ENCODE results near the gene CCDC18.
"Not testable (repeated sequence)": the region's sequence is repeated elsewhere in the genome, so short reads cannot be mapped to it uniquely, and the experiment has no call there.

The CCDC18 gene

DNA sequence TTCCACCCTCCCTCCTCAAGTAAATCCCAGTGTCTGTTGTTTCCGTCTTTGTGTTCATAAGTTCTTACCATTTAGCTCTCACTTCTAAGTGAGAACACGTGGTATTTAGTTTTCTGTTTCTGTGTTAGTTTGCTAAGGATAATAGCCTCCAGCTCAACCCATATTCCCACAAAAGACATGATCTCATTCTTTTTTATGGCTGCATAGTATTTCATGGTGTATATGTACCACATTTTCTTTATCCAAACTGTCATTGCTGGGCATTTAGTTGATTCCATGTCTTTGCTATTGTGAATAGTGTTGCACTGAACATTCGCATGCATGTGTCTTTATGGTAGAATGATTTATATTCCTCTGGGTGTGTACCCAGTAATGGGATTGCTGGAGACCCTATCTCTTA, 5.9 kb upstream of the CCDC18 start:
- DNase-seq (ENCODE audit: low read depth in 2 of 2, low spot score in 1 of 2) = not testable (repeated sequence)

DNA sequence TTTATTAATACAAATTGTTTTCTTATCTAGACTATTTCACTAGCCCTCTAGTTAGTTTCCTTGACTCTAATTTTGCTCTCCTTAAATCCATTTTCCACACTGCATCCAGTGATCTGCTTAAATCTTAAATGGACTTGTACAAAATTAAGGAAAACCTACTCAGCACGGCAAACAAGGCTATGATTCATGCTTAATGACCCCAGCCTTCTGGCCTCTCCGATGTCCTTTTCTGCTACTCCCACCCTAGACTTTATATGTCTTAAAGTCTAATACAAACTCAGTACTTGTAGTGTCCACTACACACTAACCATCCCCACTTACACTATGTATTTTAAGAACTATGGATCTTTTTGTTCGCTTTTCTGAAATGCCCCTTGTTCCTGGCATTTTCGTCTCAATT, 2.5 kb upstream of the CCDC18 start:
- DNase-seq (ENCODE audit: low read depth in 2 of 2, low spot score in 1 of 2) = no peak

DNA sequence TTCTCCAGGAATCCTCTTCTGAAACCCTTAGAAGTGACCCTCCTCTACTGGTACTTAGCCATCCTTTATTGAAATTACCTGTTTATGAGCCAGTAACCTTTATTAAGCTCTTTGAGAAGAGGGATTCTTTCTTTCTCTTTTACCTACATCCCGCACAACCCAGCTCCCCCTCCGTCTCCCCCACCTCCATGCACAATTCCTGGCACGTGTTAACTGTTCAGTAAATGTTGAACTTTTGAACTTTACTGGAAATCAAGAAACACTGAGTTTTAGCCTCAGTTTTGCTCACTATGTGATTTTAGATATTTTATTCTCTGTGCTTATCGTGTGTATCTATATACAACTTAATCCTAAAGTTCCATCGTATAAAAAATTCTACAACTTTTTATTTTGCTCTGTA, 2.1 kb upstream of the CCDC18 start:
- no peak for DNase-seq (ENCODE audit: low read depth in 2 of 2, low spot score in 1 of 2)

DNA sequence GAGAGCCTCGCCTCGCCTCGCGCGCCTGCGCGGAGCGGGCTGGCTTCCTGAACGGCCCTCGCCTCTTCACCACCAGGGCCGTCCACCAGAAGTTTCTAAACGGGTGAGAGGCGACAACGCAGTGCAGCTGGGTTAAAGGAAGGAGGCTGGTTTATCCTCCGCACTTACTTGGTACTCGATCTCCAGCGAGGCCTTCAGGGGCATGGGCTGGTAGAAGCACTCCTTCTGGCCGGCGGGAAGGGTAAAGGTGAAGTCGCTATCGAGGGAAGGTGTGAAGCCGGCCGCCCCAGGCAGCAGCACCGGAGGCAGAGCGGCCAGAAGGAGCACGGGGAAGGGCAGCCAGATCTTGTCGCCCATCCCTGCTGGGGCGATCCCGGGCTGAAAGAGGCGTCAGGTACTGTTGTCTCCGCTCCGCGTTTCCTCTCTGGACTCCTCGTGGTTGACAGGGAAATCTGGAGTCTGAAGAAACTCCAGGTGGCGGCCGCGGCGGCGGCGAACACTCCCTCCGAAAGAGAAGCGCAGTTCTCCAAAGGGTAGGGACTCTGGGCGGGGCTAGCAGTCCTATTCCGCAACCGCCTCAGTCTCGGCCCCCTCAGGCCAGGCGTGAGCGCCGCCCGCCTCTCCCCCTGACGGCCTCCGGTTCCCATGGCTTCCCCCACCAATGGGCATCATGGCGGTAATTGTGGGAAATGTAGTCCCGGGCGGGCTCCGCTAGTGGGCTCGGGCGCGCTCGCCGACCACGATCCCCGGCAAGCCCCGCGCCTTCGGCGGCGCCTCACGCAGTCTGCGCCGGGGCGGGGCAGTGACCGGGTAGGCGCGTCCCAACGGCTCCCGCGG, 420 bp upstream of the CCDC18 start, which contains the start of gene TMED5:
Gene TMED5, minus strand, starts transcription at position 528 of the 837 bp plus-strand sequence. Its CDS starts 171 bp downstream, at position 357.
- peak; percentile 81 to 93 for DNase-seq (ENCODE audit: low read depth in 2 of 2, low spot score in 1 of 2)

DNA sequence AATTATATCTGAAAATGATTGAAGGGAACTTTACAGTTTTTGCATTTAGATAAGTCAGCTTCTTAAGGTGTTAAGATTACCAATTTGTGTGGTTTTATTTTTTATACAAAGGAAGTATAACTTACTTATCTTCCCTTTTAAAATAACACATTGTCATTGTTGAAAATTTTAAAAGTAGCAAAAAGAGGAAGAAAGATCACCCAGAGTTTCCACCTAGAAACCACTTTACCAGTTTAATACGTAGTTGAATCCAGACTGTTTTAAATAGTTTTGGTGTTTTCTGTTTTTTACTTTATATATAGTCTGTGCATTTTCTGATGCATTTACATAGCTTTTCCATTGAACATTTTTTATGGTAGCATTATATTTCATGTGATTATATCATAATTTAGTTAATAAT, 6.1 kb downstream of the CCDC18 start:
- DNase-seq (ENCODE audit: low read depth in 2 of 2, low spot score in 1 of 2) = no peak

DNA sequence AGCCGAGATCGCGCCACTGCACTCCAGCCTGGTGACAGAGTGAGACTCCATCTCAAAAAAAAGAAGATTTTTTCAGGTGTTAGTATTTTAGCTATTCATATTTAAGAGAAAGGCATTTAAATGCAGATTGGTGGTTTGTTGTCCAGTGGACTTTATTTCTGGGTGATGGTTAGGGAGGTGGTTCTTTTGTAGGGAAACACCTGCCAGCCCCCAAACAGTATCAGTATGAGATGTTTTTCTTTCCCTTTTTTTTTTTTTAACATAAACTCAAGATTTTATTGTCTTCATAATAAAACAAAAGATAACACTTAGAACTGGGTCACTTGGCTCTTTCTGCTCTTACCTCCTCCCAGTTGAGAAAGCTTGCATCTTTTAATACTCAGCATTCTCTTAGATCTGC, 9.9 kb downstream of the CCDC18 start:
- DNase-seq (ENCODE audit: low read depth in 2 of 2, low spot score in 1 of 2) = no peak

DNA sequence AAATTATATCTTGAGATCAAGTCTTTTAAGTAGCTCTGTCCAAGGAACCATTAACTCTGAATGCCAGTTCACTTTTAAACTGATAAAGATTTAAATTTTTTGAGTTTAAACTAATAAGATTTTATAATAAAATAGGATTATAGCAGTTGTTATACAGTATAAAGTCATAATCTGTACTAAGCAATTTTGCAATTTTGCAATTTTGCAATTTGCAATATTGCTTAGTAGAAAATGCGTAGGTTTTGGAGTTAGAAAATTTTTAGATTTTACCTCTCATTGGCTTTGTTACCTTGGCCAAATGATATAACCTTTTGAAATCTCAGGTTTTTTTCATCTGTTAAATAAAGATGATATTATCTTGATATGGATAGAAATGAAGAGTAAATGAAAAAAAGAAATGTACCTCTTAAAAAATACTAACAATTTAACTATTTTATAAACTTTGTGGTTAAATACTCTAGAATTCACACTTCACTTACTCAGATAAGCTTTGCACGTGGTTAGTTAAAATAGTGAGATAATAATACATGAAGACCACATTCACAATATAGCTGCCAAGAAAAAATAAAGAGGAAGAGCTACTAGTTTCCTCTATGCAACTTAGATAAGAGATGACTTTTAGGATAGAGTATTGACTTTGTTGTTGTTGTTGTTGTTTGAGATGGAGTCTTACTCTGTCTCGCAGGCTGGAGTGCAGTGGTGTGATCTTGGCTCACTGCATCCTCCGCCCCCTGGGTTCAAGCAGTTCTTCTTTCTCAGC, 13.9 kb downstream of the CCDC18 start:
- no peak for DNase-seq (ENCODE audit: low read depth in 2 of 2, low spot score in 1 of 2)

DNA sequence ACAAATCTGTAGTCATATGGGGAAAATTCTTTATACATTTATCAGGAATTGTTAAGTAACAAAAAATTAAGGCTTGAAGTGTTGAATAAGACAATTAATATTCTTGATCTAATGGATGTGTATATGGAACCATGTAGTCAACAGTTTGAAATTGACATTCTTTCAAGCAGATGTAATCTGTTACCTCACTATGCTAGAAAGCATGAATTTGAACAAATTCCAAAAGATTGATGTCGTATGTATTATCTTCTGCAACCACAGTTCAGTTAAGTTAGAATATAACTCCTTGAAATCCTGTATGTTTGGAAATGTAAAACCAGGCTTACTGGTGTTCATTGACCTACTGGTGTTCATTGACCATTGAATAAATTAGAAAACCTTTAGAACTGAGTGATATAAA, 16.1 kb downstream of the CCDC18 start:
- no peak for DNase-seq (ENCODE audit: low read depth in 2 of 2, low spot score in 1 of 2)

DNA sequence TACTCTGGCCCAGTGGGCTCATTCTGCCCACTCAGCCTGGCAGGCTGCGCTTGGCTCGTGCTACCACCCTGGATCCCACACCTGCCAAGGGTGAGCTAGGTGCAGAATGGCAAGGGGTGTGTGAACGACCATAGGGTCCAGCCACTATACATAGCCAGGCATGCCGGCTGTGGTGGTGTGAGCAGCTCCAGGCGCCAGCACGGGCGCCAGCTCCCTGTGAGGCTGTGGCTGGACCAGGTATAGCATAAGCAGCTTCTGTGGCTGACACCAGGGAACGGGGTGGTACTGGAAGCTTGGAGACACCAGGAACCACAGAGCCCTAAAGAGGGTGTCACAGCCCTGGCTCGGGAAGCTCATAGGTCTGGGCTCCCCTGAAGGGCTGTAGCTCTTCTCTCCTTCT, 18.6 kb downstream of the CCDC18 start:
- DNase-seq (ENCODE audit: low read depth in 2 of 2, low spot score in 1 of 2) = no peak

DNA sequence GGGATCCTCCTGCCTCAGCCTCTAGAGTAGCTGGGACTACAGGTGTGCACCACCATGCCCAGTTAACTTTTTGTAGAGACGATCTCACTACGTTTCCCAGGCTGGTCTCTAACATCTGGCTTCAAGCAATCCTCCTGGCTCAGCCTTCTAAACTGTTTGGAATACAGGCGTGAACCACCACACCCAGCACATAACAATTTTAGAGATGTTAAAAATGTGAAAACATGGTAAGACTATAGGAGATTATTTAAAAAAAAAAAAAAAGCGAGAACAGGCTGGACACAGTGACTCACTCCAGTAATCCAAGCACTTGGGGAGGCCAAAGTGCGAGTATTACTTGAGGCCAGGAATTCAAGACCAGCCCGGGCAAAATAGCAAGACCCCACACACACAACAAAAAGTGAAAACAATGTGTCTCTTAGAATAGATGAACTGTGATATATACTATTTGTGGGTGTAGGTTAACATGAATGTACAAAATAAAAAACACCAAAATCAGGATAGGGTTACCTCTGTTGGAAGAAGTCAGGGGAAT, 19.6 kb downstream of the CCDC18 start:
- no peak for DNase-seq (ENCODE audit: low read depth in 2 of 2, low spot score in 1 of 2)

DNA sequence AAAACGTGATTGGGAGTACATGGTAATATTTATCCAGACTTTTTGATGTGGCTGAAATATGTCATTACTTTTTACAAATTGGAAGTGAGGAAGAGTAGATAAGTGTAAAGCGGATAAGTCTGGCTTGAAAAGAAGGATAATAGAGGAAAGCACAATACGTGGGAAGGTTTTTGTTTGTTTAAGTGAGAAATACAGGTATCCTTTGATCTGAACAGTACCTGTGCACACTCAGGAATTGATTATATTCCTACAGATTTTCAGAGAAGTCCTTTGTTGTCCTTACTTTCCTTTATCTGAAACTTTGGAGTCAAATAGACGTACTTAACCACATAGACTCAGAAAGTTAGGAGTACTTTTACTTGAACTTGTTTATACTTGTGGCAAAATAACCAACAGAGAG, 20.2 kb downstream of the CCDC18 start:
- DNase-seq (ENCODE audit: low read depth in 2 of 2, low spot score in 1 of 2) = no peak

DNA sequence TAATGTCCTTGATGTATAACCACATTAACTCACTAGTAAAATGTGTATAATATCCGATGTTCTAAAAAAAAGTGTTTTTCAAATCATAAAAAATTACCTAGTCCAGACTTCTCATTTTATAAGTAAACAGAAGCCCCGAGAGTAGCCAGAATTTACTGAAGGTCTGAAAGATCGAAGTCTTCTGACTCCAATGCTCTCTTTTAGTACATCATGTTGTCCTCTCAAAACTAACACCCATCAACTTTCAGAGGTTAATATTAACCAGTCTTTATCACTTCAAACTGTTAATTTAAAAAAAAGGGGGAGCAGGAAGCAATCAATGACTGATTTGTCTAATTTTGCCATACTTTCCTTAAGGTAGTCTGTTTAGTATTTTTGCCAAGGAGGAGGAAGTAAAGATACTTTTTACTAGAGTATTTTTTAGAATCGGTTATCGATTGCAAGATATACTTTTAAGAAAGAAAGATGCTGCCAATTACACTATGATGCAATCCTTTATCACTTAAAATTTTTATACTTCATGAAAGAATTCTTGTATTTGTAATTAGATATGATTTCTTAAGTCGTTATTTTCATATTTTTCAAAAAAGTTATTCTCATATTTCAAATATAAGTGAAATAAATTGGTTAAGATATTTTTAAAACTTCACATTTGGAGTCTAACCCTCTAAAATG, 25.5 kb downstream of the CCDC18 start:
- no peak for DNase-seq (ENCODE audit: low read depth in 2 of 2, low spot score in 1 of 2)

DNA sequence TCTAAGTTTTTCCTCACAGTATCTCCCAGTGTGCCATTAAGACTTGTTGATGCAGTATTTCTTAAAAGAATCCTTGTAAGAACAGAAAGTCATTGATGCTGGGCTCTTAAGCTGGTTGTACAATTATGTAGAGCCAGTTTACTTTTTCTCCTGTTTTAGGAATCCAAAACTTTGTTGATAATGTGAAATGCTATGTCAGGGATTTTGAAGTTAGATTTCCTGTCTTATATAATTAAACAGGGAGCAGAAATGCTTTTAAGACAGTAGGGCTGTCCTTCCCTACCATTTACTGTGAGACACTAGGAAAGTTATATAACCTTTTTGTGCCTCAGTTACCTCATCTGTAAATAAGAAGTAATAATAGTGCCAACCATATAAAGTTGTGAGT, 26.0 kb downstream of the CCDC18 start:
- no peak for DNase-seq (ENCODE audit: low read depth in 2 of 2, low spot score in 1 of 2)

DNA sequence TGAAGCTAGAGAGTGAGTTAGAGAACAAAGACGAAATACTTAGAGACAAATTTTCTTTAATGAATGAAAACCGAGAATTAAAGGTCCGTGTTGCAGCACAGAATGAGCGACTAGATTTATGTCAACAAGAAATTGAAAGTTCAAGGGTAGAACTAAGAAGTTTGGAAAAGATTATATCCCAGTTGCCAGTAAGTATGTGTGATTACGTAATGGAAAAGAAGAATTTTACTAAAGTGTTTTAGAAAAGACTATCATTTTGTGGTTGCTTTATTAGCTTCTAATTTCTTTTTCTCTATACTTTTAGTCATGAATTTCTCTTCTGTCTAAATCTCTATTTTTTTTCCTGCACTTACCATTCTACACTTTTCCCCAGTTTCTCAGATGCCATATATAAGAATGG, 26.7 kb downstream of the CCDC18 start:
- no peak for DNase-seq (ENCODE audit: low read depth in 2 of 2, low spot score in 1 of 2)

DNA sequence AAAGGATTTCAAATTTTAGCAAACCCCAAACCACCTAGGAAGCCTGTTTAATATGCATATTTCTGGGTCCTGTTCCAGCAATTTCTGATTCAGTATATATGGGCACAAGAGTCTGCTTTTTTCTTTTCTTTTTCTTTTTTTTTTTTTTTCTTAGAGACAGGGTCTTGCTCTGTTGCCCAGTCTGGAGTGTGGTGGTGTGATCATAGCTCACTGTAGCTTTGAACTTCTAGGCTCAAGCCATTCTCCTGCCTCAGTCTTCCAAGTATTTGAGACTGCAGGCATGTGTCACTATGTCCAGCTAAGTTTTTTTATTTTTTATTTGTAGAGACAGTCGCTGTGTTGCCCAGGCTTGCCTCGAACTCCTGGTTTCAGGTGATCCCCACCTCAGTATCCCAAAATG, 34.8 kb downstream of the CCDC18 start:
- no peak for DNase-seq (ENCODE audit: low read depth in 2 of 2, low spot score in 1 of 2)

DNA sequence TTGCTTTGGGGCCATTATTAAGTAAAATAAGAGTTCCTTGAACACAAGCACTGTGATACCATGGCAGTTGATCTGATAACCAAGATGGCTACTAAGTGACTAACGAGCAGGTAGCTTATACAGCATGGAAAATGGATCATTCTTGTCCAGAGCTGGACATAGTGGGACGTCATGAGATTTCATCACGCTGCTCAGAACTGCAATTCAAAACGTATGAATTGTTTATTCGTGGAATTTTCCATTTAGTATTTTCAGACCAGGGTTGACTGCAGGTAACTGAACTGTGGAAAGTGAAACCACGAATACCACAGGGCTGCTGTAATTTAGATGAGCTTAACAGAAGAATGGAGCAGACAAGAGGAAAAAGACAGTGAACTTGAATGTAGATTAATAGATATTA, 38.9 kb downstream of the CCDC18 start:
- no peak for DNase-seq (ENCODE audit: low read depth in 2 of 2, low spot score in 1 of 2)

DNA sequence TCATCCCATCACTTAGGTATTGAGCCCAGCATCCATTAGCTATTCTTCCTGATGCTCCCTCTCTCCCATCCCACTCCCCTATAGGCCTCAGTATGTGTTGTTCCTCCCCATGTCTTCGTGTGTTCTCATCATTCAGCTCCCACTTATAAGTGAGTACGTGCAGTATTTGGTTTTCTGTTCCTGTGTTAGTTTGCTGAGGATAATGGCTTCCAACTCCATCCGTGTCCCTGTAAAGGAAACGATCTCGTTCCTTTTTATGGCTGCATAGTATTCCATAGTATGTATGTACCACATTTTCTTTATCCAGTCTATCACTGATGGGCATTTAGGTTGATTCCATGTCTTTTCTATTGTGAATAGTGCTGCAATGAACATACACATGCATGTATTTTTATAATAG, 40.2 kb downstream of the CCDC18 start:
- not testable (repeated sequence) for DNase-seq (ENCODE audit: low read depth in 2 of 2, low spot score in 1 of 2)

DNA sequence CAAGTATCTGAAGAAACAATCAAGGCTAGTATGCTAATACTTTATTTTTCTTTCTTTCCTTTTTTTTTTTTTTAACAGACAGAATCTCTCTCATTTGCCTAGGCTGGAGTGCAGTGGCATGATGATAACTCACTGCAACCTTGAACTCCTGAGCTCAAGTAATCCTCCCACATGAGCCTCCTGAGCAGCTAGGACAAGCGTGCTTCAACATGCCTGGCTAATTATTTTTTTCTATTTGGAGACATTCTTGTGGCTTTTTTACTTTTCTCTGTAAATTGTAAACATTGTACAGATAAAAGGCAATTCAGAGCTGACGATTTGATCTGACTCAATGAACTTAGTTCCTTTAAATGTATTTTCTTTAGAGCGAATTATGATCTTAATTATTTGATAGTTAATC, 41.4 kb downstream of the CCDC18 start:
- no peak for DNase-seq (ENCODE audit: low read depth in 2 of 2, low spot score in 1 of 2)

DNA sequence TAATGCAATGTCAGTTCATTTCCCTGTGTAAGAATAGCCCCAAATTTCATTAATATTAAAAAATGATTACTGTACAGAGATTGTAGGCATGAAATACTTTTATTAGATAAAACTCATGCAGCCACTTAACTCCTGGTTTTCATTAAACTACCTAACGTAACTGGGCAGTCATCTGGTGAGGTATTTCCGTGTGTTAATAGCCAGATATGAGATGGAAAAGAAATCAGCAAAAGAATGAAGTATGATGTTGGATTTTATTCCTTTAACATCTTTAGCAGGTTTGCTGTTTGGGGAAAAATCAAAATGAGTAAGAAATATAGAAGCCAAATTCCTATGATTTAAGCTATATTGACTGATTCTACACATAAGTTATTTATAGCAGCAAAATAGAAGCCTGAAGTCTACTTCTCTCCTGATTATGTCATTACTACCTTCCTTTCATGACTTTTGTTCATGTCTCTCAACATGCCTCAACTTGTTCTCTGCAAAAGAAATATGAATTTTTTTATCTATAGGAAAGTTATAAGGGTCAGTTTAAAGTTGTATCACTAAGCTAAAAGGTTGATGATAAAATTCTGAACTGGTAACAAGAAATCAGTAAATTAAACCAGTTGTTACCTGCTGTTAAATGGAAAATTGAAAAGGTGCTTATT, 42.6 kb downstream of the CCDC18 start:
- no peak for DNase-seq (ENCODE audit: low read depth in 2 of 2, low spot score in 1 of 2)

DNA sequence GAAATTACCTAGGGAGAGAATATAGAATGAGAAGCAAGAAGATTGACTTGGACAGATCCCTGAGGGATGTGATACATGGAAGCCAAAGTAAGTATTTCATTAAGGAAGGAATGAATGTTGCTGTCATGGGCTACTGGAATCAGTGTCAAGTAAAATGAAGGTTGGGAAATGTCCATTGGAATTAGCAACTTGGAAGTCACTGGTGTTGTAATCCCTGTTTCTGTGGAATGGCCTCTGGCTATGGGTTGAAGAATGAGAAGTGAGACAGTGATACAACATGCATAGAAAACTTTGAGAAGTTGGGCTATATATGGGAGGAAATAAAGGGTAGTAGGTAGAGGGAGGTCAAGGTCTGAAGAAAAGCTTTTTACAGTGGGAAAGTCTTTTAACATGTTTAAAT, 54.7 kb downstream of the CCDC18 start:
- no peak for DNase-seq (ENCODE audit: low read depth in 2 of 2, low spot score in 1 of 2)

DNA sequence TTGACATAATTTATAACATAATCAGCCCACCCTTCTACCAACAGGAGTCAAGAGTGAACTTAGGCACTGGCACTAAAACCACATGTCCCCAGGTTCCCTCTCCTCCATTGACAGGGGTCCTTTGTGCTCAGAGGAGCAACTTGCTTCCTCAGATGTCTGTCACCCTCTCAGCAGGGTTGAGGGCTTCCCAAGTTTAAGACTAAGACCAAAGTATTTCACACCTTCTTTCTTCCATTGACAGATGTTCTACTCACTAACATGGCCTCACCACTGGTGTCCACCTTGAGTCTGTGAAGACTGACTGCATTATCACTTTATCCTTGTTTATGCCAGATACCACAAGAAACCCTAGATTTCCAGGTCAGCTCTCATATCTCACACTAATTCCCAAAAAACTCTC, 56.5 kb downstream of the CCDC18 start:
- DNase-seq (ENCODE audit: low read depth in 2 of 2, low spot score in 1 of 2) = no peak
